Umbilical cord (tissue), 2 donors: ENCODE data around the gene ABCC8. TPM values are rescaled to one million over a fixed set of nuclear protein-coding genes. Genes with fewer than 3 reads are reported as not detected.

Source experiments
- DNase-seq: peaks from one replicate; pipeline ENCODE4 v3.0.0-alpha.2; 2015; ENCODE audit warnings: low spot score
- total RNA-seq: library from RNA; depleted of rRNA; stranded (reverse); fragments of >200 nt; gene quantifications from one replicate; pipeline ENCODE4 v1.2.3, GENCODE V29; 2014; ENCODE audit warnings: low replicate concordance; ENCODE audit not compliant: insufficient read depth

The ABCC8 gene
- total RNA-seq, 1 donor from 2014 or later = 0.48 TPM

DNA sequence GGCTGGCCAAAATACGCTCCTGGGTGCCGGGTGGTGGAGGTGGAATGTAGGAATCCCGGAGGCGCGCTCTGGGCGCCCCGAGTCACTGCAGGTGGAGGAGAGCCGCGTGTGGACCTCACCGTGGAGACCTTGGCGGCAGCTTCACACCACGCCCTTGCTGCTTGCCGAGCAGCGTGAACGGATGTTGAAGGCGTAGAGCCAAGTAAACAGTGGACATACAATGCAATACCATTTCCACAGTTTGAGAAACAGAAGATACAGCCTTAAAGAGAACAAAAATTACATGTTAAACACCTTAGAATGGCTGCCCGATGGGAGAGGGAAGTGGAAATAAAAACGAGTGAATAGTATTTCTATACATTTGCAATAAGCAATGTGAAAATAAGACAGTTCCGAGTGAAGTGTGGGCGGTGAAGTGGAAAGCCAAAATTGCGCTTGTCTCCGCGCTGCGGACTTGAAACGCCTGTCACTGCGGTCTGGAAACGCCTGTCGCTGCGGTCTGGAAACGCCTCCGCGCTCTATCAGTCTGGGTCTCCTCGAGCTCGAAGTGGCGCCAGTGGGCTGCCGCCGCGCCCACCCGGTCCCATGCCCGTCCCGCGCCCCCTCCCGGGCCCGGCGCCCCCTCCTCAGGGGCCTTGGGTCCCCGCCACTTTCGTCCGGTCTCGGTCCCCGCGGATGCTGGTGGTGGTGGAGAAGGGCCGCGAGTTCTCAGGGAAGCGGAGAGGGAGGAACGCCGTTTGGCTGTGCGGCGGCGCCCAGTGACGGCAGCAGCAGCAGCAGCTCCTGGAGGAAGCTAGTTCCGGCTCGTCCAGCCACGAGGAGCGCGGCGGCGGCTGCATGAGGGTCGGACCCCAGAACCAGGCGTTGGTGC, 123.5 kb downstream of the ABCC8 start:
- DNase-seq = peak; percentile 79

DNA sequence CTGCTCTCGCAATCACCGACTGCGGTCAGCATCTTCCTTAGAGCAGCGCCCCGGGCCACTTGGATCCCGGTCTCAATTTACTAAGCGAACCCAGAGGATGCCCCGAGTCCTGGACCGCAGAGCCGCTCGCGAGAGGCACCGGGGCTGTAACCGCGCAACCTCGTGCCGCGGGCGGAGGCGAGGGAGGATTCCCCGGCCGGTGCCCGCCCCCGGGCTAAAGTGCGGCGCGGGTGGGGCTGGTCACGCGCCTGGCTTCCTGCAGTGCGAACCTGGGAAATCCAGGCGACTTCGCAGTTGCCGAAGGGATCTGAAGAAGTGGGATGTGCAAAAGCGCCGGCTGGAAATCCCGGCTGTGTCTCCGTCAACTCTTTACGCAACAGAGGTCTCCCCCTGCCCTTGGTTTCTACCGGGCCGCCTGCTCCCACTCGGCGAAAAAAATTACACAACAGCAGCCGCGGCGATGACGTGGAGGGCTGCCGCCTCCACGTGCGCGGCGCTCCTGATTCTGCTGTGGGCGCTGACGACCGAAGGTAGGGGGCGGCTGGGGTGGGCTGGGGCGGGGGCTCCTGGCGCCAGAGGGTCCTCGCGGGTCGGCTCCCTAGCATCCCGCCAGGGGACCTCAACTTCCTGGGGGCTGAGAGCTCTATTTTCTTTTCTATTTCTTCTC, 125.0 kb downstream of the ABCC8 start, which contains the start of gene NCR3LG1:
Gene NCR3LG1, plus strand, starts transcription at position 291 of the 667 bp plus-strand sequence. Its CDS starts 170 bp downstream, at position 461.
- DNase-seq = peak; percentile 31

DNA sequence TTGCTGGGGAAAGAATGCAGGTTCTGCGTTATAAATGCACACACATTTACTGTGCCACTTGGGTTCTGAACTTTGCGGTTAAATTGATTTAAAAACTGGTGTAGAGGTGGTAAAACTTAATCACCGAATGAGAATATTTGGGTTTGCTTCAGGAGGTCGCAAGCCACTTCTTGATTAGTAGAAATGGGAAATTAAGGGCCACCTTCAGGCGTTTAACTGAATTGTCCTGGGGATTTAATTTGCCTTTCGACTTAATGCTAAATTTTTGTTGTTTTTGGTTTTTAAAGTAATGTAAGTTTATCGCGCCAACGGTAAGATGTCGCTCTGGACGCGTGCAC, 125.5 kb downstream of the ABCC8 start:
- DNase-seq = no peak

DNA sequence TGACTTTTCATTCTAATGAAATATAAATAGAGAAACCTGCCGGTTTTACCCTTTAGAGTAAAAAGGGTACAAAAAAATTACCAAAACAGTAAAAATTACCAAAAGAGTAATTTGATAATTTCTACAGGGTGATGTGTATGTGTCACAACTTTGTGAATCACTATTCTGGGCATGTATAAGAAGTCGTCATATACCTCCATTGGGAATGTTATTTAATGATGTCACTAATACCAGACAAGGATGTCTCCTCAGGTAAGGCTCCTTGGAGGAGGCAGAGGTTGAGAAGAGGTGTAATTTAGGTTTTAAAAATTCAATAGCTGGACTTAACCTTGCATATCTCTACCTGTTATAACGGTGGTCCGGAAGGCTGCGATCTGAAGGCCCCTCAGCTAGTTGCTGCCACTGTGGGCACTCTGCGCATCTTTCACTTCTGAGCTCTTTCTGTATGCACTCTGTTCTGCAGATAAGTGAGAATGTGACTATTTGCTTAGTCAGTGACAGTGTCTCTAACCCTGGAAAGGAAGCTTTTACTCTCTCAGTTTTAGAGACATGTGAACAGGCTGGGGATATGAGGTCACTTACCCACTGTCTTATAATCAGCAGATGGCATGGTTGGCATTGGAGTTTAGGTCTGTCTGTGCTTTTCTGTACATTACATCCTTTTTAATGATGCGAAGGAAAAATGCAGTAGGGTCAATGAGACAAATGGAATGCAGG, 126.0 kb downstream of the ABCC8 start:
- no peak for DNase-seq

DNA sequence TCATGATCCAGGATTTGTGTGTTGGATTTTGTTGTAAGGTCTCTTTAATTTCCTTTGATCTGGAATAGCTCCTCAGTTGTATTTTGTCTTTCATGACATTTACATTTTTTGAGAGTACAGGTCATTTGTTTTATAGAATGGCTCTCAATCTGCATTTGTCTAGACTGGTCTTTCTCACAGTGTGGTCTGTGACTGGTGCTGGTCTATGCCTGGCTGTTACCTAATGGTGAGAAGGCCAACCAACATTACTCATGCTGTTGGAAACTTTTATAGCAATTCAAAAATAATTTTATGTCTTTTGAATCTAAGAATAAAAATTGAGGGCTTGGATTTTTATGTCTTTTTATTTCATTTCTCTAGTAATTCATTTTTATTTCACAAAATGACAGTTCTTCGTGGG, 129.0 kb downstream of the ABCC8 start:
- no peak for DNase-seq

DNA sequence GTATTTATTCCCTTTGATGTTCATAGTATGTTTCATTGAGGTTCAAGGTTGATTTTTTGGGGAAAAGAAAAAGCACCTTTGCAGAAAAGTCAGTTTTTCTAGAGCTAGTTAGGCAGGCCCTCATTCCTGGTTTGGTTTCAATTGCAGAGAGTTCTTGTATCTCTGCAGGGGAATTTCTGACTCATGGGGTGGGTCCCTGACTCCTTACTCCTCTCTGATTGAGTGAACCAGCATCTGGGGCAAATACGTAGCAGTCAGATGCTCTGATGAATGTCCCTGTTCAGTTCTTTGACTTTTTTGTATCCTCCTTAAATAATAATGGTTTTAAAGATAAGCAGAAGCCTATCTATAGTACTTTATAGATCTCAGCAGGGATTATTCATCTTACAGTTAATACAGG, 132.7 kb downstream of the ABCC8 start:
- peak; percentile 66 for DNase-seq

DNA sequence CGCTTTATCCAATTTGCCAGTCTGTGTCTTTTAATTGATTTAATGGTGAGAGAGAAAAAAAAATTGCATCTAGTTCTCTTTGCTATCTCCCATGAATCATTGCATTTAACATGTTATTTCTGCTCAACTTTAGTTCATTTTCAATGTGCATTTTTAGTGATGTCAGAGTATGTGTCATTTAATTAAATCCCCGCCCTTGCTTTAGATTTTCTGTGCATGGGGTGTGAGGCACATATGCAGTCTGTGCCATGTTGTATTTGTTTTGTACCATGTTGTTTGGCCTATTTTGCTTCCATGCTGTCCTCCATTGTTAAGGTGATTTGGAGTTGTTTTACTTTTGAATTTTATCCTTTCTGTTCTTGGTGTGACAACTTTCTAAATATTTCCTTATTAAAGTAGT, 133.4 kb downstream of the ABCC8 start:
- DNase-seq = no peak

Other genes with a start within 250 kb of the ABCC8 start
- 122 TPM for gene NUCB2, start 200.1 kb downstream of the ABCC8 start, total RNA-seq
- gene NCR3LG1, start 125.0 kb downstream of the ABCC8 start, total RNA-seq = 2.2 TPM
- gene KCNJ11, start 88.2 kb downstream of the ABCC8 start, total RNA-seq = 0.48 TPM
- 5.3 TPM for gene USH1C, start 67.6 kb upstream of the ABCC8 start, total RNA-seq
- 0.48 TPM for gene OTOG, start 70.4 kb upstream of the ABCC8 start, total RNA-seq
- not detected for gene MYOD1, start 242.7 kb upstream of the ABCC8 start, total RNA-seq